Jurkat, Clone E6-1 (cell line): ENCODE results near the gene KLHL30.

Experiments used
- DNase-seq: peaks from one replicate; pipeline ENCODE4 v3.0.0-alpha.2; 2011; ENCODE audit warnings: low read depth, low spot score
- H3K4me3 ChIP-seq: 2 replicates; pipeline ENCODE4 v1.5.1; 2011; ENCODE audit warnings: mild to moderate bottlenecking, low read length, control low read depth, moderate library complexity

KLHL30 gene

GRCh38 chr2:238141541-238142318 is 3.3 kb downstream of the KLHL30 start:
- H3K4me3 ChIP-seq, result no peak overlapping the region
- no peak for DNase-seq

DNA sequence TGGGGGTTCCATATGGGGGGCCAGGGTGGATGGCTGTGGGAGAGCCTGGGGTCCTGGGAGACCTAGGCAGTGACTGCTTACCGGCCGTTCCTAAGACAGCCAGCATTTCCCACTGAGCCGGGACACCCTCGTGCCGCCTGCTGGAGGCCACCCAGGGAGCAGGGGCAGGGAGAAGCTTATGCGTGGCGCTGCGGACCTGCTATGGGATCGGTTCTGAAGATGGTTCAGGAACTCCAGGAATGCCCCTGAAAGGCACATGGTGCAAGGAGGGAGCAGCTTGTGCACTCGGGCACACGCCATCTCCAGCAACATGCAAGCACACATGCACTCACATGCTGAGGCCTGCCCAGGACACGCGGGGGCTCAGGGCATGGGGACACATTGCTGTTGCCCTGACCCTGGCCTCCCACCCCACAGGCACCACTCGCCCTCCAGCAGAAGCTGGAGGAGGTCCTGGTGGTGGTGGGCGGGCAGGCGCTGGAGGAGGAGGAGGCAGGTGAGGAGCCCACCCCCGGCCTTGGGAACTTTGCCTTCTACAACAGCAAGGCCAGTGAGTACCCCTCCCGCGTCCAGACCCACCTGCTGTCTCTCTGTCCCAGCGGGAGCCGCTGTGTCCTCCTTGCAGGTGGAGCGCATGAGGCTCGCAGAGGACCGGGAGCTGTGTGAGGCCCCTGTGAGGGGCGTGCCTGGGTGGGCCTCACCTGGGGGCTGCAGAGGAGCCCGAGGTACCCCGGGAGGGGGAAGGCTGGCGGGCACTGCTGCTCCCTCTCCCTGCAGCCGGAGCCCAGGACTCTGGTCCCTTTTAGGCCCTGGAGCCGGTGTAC is 4.1 kb downstream of the KLHL30 start:
- no peak for DNase-seq
- no peak overlapping the region for H3K4me3 ChIP-seq

- H3K4me3 ChIP-seq, result no peak overlapping the region
- no peak for DNase-seq
Observed at GRCh38 chr2:238143239-238143951, 4.9 kb downstream of the KLHL30 start.

GRCh38 chr2:238144262-238144661 is 5.8 kb downstream of the KLHL30 start:
- H3K4me3 ChIP-seq, result no peak overlapping the region
- no peak for DNase-seq

GRCh38 chr2:238145046-238145445 is 6.6 kb downstream of the KLHL30 start:
- H3K4me3 ChIP-seq, result no peak overlapping the region
- no peak for DNase-seq

- DNase-seq, result no peak
- no peak overlapping the region for H3K4me3 ChIP-seq
Observed at GRCh38 chr2:238145851-238146250, 7.4 kb downstream of the KLHL30 start.

DNA sequence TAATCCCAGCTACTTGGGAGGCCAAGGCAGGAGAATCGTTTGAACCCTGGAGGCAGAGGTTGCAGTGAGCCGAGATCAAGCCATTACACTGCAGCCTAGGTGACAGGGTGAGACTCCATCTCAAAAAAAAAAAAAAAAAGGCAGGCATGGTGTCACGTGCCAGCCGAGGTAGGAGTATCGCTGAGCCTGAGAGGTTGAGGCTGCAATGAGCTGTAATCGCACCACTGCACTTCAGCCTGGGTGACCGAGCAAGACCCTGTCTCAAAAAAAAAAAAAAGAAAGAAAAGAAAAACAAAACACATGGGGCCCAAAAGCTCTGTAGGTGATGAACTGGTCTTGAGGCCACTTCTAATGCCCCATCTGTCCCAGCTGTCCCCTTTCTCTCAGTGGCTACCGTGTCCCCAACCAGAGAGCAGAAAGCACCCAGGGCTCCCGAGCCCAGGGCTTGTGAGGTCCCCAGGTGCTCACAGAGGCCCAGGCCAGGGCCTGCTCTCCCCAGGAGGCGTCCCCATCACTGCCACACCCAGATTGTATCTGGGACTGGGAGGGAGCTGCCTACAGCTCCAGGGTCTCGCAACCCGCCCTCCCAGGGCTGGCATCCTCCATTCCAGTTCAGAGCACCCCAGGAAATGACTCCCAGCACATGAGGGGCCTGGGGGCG is 8.5 kb downstream of the KLHL30 start:
- no peak overlapping the region for H3K4me3 ChIP-seq
- no peak for DNase-seq

- no peak for DNase-seq
- H3K4me3 ChIP-seq, result no peak overlapping the region
Observed at GRCh38 chr2:238148981-238149380, 10.5 kb downstream of the KLHL30 start.

DNA sequence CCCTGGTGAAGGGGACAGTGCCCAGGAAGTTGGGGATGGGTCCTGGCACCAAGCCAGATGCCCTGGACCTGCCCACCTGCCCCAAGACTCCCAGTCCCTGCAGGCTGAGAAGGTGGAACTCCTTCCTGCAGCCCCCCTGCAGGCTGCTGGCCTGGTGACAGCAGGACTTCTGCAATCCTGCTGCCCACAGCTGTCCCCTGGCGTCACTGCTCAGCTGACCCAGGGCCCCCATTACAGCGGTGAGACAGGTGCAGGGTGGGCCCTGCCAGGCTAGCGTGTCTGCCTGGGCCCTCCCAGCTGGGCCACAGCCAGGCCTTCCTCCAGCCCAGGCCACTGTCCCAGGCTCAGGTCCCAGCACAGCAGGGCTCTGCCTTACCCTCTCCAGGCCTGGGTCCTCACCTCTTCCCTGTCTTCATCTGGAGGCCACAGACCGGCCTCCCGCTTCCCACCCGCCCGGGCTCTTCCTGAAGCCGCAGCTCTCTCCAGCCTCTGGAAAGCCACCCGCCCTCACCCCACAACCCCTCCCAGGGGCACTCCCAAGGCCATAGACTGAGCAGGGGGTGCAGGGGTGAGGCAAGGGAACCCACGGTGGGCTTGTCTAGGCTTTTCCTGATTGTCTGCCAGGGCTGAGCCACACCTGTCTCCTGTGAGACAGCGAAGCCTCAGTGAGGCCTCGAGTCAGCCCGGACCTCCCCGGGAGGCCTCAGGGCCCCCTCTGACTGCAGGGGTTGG is 11.5 kb downstream of the KLHL30 start:
- no peak for DNase-seq
- H3K4me3 ChIP-seq, result no peak overlapping the region

- no peak for DNase-seq
- H3K4me3 ChIP-seq, result no peak overlapping the region
Observed at GRCh38 chr2:238150686-238151085, 12.2 kb downstream of the KLHL30 start.

GRCh38 chr2:238151205-238151604 is 12.7 kb downstream of the KLHL30 start:
- DNase-seq, result no peak
- H3K4me3 ChIP-seq, result no peak overlapping the region

GRCh38 chr2:238151628-238152235 is 13.3 kb downstream of the KLHL30 start:
- DNase-seq, result no peak
- H3K4me3 ChIP-seq, result no peak overlapping the region

- no peak for DNase-seq
- no peak overlapping the region for H3K4me3 ChIP-seq
Observed at GRCh38 chr2:238152771-238153688, 14.6 kb downstream of the KLHL30 start.

DNA sequence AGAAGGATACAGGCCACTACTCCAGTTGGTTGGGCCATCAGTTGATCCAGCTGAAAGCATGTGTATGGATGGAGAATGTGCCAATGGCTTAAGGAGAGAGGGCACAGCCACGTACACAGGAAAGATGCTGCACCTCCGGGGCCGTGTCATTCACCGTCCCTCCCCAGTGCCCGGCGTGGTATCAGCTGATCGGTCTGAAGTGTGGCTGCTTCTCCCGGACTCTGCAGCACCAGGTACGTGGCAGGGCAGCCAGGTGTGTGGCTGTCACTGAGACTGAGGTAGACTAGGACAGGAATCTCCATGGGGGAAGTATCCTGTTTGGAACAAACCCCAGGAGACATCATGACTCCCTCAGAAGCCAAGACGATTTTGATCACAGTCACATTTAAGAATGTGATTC is 16.1 kb downstream of the KLHL30 start:
- H3K4me3 ChIP-seq, result no peak overlapping the region
- no peak for DNase-seq

- no peak for DNase-seq
- no peak overlapping the region for H3K4me3 ChIP-seq
Observed at GRCh38 chr2:238155051-238155760, 16.7 kb downstream of the KLHL30 start.

- no peak overlapping the region for H3K4me3 ChIP-seq
- no peak for DNase-seq
Observed at GRCh38 chr2:238155761-238156694, 17.6 kb downstream of the KLHL30 start.
